Stimulated activated CD4-positive, alpha-beta T cell treated with anti-CD3 and anti-CD28 coated beads, Interleukin-1b, Interleukin-23, amount 100 ng/mL, for 1 hour (primary cell): ENCODE data around the gene DNM3.
"Not testable (repeated sequence)": the region's sequence is repeated elsewhere in the genome, so short reads cannot be mapped to it uniquely, and the experiment has no call there.

ENCODE experiments used
- DNase-seq, 2 donors: peaks; one replicate each; pipeline ENCODE4 v3.0.0-alpha.2; 2020; ENCODE audit warnings: low read depth in 2 of 2

DNM3 gene

GRCh38 chr1:172359491-172359999 is 518.2 kb downstream of the DNM3 start:
- no peak for DNase-seq

GRCh38 chr1:172360511-172360910 is 519.2 kb downstream of the DNM3 start:
- no peak for DNase-seq

- DNase-seq, result no peak
Measured at GRCh38 chr1:172360985-172361384, 519.7 kb downstream of the DNM3 start.

GRCh38 chr1:172363852-172364251 is 522.6 kb downstream of the DNM3 start:
- no peak for DNase-seq

- DNase-seq, result not testable (repeated sequence)
Measured at GRCh38 chr1:172371646-172372045, 530.3 kb downstream of the DNM3 start.

GRCh38 chr1:172373864-172374263 is 532.6 kb downstream of the DNM3 start:
- DNase-seq, result no peak

GRCh38 chr1:172375211-172375631 is 533.9 kb downstream of the DNM3 start:
- no peak for DNase-seq

GRCh38 chr1:172376431-172376830 is 535.1 kb downstream of the DNM3 start:
- DNase-seq, result no peak

GRCh38 chr1:172377565-172377964 is 536.3 kb downstream of the DNM3 start:
- no peak for DNase-seq

GRCh38 chr1:172378109-172378760 is 536.9 kb downstream of the DNM3 start:
- no peak for DNase-seq

- DNase-seq, result peak in 1 of 2 donors; percentile 10
Measured at GRCh38 chr1:172380441-172381244, 539.3 kb downstream of the DNM3 start.

GRCh38 chr1:172381946-172382345 is 540.6 kb downstream of the DNM3 start:
- DNase-seq, result no peak

GRCh38 chr1:172382406-172382805 is 541.1 kb downstream of the DNM3 start:
- no peak for DNase-seq

- no peak for DNase-seq
Measured at GRCh38 chr1:172382990-172383389, 541.7 kb downstream of the DNM3 start.

- no peak for DNase-seq
Measured at GRCh38 chr1:172383536-172383935, 542.2 kb downstream of the DNM3 start.

- no peak for DNase-seq
Measured at GRCh38 chr1:172384656-172385055, 543.4 kb downstream of the DNM3 start.

GRCh38 chr1:172386046-172386445 is 544.7 kb downstream of the DNM3 start:
- no peak for DNase-seq

- no peak for DNase-seq
Measured at GRCh38 chr1:172388490-172388889, 547.2 kb downstream of the DNM3 start.

- no peak for DNase-seq
Measured at GRCh38 chr1:172390301-172390682, 549.0 kb downstream of the DNM3 start.

GRCh38 chr1:172390683-172391551 is 549.6 kb downstream of the DNM3 start:
- no peak for DNase-seq

GRCh38 chr1:172391976-172392375 is 550.7 kb downstream of the DNM3 start:
- DNase-seq, result no peak

- no peak for DNase-seq
Measured at GRCh38 chr1:172393354-172393753, 552.1 kb downstream of the DNM3 start.
